ENCODE results near the gene RAPGEF4.

GRCh38 chr2:172813314-172813888 is 77.8 kb downstream of the RAPGEF4 start:
- TF ChIP-seq, protein P1, sequence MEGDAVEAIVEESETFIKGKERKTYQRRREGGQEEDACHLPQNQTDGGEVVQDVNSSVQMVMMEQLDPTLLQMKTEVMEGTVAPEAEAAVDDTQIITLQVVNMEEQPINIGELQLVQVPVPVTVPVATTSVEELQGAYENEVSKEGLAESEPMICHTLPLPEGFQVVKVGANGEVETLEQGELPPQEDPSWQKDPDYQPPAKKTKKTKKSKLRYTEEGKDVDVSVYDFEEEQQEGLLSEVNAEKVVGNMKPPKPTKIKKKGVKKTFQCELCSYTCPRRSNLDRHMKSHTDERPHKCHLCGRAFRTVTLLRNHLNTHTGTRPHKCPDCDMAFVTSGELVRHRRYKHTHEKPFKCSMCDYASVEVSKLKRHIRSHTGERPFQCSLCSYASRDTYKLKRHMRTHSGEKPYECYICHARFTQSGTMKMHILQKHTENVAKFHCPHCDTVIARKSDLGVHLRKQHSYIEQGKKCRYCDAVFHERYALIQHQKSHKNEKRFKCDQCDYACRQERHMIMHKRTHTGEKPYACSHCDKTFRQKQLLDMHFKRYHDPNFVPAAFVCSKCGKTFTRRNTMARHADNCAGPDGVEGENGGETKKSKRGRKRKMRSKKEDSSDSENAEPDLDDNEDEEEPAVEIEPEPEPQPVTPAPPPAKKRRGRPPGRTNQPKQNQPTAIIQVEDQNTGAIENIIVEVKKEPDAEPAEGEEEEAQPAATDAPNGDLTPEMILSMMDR (IDR thresholded peaks at IDR 0.05), result peak in 1 of 4 experiments; percentile 9
- no peak for TF ChIP-seq POLR2A (IDR thresholded peaks at IDR 0.05)
- TF ChIP-seq POLR2AphosphoS5 (IDR thresholded peaks at IDR 0.05), result no peak
- no peak for TF ChIP-seq EP300 (IDR thresholded peaks at IDR 0.05)

Measured in sigmoid colon (tissue), 4 donors.